ENCODE measurements around the gene ALOXE3.

ALOXE3 gene

DNA sequence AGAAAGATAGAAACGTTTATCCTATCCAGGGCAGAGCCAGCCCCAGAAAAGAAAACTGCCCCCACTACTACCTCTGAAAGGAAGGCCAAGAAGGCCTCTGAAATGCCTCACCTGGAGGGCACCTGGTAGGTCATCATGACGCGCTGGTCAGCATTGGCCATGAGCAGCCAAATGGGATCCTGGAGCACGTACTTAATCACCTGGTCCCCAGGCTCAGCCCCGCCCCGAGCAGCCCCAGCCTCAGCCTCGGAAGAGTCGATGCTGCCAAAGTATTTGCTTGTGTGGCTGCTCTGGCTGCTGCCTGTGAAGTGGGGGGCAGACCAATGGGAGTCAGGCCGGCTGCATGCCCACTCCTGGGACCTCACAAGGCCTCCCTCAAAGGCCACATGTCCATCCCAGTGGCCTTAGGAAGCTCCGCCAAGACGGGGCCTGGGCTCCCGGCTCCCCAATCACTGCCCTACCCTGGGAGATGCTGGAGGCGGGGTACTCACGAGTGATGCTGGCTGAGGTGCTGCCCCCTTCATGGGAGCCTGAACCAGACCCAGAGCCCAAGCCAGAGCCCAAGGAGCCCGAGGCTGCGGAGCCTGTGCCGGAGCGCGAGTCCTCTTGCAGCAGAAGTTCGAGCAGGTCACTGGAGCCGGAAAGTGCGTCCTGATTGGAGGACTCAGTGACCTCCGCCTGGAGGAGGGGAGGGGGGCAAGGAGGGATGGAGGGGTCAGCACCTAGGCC is 24.0 kb upstream of the ALOXE3 start:
- no peak for DNase-seq (ENCODE audit: low read depth, low spot score)

DNA sequence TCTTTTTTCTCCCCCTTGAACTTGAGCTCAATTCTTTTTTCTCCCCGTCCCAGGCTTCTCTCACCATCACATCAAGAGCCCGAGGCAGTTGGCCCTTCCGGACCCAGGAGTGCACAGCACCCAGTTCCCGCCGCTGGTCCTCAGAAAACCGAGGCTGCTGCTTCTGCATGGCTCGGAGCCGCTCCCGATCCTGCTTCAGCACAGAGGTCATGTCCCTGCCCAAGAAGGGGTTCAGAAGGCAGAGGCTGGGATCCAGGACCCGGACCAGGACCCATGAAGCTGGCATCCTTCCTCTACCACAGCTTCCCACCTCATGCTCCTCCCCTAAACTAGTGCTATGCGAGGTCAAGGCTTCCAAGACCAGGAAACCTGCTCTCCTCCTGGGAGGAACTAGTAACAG is 23.4 kb upstream of the ALOXE3 start:
- no peak for DNase-seq (ENCODE audit: low read depth, low spot score)

DNA sequence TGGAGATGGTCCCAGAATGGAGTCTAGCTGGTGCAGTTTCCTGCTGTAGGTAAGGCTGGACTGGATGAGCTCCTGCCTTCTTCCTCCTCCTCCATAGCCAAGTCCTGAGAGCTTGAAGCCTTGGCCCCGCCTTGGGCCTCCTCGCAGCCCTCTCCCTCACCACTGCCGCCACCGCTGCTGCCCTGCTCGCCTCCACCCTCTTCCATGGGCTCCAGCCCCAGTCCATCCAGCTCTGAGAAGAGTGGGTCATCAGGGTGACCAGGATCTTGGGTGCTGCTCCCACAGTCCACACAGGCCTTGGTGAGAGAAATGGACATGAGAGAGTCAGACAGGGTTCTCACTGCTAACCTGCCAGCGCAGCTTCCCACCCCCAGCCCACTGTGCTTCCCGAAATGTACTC is 22.7 kb upstream of the ALOXE3 start:
- DNase-seq (ENCODE audit: low read depth, low spot score) = no peak

DNA sequence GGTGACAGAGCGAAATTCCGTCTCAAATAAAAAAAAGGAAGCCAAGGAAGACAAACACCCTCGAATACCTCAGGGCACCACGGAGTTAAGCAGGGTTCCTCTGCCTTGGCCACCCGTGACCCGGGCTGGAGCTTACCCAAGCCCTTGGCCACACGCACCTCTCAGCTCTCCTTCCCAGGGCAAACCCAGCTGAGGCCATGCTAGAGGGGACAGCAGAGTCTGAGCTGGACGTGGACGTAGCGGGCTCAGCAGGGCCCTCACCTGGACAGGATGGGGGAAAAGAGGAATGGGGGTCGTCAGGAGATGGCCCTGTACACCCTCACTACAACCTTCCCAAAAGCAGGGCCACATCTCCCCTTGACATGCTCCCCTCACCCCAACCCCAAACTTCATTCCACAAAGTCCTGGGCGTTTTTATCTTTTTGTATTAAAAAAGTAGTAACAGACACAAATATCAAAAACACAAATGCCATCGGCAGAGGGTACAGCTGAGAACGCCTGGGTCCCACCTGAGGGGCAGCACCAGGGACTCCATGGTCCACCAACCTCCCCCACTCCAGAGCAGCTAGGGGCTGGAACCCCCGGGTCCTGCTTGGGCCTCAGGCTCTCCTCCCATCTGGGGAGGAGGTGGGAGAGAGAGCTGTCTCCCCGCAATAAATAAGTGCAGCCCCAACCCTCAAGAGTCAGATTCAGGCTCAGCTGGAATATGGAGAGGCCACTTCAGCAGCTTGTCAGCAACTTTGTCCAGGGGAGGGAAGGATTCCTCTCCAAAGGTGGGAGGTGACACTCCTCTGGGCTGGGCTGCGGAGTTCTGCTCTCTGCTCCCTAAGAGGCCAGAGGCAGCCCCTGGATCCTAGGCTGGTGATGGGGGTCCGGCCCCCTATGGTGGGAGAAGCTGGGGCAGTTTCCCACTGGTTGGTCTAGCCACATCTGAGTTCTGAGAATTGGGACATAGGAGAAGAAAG is 22.0 kb upstream of the ALOXE3 start:
- no peak for DNase-seq (ENCODE audit: low read depth, low spot score)

DNA sequence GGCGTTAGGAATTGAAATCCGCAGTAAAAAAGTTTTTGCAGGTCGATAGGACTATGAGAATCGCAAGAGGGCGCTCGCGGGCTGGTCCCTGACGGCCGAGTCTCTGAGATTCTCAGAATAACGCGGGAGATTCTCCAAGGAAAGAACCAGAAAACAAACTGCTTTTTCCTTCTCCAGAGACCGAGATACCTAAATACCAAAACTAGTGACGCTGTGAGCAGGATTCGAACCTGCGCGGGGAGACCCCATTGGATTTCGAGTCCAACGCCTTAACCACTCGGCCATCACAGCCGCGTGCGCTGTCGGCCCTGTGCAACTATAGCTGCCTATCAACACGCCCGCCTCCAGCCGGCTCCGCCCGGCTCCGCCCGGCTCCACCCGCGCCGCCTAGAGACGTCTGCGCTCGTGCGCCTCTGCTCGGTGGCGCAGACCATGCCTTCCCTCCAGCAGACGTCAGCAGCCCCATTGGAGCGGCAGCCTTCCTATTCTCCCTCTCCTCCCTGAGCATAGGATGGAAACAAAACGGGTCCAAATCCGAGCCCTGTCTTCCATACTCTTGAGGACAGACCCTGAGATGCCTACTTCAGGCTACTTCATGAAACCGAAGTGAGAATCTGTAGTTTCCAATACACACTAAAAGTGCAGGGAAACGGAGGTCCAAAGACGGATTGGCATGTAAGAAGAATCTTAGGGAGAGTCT is 20.5 kb upstream of the ALOXE3 start:
- peak; percentile 100 for DNase-seq (ENCODE audit: low read depth, low spot score)

DNA sequence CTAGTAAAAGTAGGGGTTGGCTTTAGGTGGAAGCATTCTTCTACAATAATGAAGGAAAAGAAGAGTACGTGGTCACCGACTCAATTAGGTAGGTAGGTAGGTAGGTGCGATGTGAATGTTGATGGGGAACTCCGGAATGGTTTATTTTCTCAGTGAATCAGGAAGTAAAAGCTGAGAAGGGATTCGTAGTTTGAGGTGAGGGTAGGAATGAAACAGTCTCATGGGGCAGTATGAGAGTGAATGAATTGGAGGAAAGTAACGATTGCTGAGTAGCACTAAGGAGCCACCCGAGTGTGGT is 20.0 kb upstream of the ALOXE3 start:
- DNase-seq (ENCODE audit: low read depth, low spot score) = no peak

DNA sequence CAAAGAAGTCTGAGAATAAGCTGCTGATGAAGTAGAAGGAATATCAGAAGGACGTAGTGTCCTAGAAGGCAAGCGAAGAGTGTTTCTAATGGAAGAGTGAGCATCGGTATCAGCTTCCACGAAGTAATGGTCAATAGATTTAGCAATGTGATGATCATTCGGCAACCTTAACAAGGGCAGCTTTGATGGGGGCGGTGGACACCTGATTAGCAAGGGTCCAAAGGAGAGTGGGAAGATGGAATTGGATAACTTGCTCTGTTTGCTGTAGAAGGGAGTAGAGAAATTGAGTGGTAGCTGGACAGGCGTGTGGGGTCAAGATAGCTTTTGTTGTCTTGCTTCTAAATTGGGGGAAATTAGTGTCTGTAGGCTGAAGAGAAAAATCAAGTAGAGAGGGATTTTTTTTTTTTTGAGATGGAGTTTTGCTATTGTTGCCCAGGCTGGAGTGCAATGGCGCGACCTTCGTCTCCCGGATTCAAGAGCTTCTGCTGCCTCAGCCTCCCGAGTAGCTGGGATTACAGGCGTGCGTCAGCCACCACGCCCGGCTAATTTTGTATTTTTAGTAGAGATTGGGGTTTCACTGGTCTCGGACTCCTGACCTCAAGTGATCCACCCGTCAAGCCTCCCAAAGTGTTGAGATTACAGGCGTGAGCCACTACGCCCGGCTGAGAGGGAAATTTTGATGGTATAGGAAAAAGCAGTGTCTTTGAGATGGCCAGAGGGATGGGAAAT is 19.5 kb upstream of the ALOXE3 start:
- DNase-seq (ENCODE audit: low read depth, low spot score) = no peak

DNA sequence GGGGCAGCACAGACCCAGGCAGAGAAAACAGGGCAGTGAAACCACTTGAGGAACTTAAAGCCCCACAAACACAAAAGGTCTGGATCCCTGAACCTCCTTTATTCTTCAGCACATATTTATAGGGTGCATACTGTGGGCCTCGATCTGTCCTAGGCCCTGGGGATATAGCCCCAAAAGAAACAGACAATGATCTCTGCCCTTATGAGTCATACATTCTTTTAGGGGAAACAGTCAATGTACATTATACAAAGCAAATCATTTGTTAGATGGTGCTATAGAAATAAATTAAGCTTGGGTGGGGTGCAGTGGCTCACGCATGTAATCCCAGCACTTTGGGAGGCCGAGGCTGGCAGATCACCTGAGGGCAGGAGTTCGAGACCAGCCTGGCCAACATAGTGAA is 15.6 kb upstream of the ALOXE3 start:
- no peak for DNase-seq (ENCODE audit: low read depth, low spot score)

DNA sequence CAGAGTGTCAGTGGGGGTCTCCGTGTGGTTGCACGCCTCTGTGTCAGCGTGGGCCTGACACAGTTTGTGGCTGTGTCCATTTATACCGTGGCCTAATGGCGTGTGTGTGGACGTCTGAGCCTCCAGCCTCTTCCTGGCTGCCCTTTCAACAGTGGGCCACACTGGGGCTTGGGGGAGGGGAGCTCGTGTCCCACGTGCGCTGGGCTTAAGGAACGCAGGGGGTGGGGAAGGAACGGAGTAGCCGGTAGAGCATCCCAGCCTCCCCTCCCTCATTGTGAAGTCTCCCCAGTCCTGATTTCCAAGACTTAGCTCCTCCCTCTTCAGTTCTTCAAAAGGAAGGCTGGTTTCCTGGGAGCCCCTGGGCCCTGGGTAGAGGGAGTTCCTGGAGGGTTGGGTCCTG is 15.1 kb upstream of the ALOXE3 start:
- peak; percentile 80 for DNase-seq (ENCODE audit: low read depth, low spot score)

DNA sequence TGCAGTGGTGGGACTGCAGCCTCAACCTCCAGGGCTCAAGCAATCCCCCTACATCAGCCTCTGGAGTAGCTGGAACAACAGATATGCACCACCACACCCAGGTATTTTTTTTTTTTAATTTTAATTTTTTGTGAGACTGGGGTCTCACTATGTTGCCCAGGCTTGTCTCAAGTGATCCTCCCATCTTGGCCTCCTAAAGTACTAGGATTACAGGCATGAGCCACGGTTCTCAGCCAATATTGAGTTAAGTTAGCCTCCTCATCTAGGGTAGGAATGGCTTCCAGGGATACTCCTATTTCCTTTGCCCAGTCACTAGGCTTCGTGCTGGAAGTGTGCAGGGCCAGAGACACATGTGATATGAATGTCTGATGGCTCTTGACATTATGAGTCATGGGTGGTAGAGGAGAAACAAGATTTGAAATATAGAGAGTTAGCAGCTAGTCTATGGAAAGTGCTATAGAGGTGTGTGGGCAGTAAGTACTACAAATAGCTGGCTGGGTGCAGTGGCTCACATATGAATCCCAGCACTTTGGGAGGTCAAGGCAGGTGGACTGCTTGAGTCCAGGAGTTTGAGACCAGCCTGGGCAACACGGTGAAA is 13.6 kb upstream of the ALOXE3 start:
- DNase-seq (ENCODE audit: low read depth, low spot score) = no peak

DNA sequence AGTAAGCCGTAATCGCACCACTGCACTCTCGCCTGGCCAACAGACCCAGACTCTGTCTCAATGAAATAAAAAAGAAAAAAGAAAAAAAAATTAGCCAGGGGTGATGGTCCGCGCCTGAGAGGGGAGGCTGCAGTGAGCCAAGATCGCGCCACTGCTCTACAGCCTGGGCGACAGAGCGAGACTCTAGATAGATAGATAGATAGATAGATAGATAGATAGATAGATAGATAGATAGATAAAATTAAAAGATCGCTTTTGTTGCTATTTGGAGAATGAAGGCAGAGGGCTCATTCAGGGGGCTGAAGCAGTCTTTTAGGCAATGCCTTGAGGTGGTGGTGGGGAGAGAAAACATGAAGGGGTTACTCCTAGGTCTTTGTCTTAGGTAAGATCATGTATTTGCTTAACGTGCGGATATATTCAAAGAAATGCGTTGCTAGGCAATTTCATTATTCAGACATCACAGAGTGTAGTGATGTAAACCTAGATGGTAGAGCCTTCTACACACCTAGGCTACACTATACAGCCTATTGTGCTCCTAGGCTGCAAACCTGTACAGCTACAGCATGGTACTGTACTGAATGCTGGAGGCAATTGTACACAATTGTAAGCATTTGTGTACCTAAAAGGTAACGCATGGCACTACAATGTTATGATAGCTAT is 9.9 kb upstream of the ALOXE3 start:
- DNase-seq (ENCODE audit: low read depth, low spot score) = no peak

DNA sequence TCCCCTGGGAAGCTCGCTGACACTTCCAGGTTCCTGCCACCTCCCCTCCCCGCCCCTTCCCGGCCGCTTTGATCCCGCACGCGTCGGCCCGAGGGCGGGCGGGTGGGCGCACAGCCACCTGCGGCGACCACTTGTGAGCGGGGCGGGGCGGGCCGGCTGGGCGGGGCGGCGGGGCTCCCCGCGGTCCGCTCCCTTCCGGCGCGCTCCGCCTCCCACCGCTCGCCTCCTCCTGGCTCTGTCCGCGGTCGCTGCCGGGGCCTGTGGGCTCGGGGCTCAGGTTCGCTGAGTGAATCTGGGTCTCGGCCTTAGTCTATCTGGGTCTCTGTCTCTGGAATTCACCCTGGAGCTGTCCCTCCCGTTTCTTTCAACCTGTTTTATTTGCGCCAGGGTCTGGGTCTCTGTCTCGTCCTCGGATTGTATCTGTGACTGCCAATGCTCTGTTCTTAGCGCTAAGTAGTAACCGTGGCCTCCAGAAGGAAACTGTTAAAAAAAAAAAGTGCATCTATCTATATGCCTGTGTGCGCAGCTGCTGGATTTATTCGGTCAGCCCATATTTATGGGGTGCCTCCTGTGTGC is 8.3 kb upstream of the ALOXE3 start:
- DNase-seq (ENCODE audit: low read depth, low spot score) = peak; percentile 72

DNA sequence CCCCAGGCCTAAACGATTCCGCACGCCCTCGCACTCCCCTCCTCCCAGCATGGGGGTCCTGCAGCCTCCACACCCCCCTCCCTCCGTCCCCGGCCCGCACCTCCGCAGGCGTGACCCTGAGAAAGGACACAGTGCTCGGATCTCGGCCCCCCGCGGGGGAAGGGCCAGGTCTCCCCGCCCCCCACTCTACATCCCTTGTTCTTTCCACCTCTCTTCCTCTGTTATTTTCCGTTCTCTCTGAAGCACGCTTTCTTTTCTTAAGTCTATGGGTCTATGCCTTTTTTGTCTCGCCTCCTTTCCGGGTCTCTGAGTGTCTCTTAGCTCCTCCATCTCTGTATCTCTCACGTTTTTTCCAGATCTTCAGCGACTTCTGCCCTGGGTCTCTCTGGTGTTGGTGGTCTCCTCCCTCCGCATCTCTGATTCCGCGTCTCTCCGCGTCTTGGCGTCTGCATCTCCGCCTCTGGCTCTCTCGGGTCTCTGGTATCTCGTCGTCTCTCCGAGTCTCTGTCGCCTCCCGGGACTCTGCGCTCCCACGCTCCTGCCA is 7.7 kb upstream of the ALOXE3 start:
- DNase-seq (ENCODE audit: low read depth, low spot score) = peak; percentile 66

DNA sequence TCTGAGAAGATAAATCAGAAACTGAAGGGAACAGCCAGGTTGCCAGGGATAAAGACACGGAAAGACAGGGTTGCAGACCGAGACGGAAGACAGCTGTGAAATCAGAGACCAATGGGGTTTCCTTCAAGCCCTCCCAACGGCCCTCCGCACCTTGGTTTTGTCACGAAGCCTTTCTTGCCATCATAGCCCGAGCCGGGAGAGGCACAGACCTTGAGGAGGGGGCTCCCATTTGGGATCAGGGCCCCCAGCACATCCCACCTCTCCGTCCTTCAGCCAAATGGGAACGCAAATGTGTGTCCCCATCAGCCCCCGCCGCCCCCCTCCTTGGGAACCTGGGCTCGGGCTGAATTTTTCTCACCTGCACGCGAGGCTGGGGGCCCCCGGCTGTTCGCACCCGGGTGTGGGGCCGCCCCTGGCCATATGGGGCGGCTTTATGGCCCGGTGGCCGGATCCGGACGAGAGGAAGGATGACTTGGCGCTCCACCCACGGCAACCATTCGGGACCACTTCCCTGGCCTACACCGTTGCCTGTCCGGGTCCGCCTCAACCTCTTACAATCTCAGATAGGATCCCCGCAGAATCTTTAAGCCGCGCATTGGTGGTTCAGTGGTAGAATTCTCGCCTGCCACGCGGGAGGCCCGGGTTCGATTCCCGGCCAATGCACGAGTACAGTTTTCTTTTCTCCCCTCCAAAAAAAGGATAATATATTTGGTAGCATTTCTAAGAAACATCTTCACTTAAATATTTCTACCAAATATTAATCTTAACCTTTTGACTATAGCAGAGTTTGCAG is 7.0 kb upstream of the ALOXE3 start:
- peak; percentile 90 for DNase-seq (ENCODE audit: low read depth, low spot score)

DNA sequence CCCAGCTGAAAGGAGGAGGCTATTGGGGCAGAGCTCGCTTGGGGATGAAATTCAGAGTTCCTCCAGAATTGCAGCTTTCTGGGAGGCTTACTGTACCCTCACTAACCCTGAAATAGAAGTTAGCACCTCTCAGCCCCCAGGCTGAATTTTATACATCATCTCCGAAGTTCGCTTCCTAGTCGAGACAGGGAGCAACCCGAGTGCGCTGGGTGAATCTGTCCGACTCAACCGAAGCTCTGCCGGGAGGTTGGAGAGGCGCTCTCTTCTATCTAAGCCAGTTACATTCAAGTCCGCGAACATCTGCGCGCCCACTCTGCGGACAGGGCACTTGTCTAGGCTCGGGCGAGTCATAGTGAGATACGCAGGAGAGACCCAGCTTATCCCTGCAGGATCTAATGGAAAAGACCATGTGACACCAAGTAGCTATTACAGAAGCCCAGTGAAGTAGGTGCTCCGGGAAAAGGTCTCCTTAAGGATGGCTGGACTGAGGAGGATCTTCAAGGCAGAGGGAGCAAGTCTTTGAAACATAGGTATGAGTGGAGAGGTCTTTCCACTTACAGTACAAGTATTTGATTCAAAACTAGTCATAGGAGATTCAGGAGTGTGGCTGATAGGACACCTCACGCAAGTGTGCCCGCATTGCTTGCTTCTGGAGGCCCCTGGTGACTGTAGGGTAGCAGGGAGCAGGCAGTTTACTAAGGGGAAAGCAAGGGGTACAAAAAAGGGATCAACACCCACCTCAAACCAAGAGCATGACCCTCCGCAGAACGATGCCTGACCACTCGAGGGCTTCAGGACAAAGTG is 6.2 kb upstream of the ALOXE3 start:
- peak; percentile 50 for DNase-seq (ENCODE audit: low read depth, low spot score)

DNA sequence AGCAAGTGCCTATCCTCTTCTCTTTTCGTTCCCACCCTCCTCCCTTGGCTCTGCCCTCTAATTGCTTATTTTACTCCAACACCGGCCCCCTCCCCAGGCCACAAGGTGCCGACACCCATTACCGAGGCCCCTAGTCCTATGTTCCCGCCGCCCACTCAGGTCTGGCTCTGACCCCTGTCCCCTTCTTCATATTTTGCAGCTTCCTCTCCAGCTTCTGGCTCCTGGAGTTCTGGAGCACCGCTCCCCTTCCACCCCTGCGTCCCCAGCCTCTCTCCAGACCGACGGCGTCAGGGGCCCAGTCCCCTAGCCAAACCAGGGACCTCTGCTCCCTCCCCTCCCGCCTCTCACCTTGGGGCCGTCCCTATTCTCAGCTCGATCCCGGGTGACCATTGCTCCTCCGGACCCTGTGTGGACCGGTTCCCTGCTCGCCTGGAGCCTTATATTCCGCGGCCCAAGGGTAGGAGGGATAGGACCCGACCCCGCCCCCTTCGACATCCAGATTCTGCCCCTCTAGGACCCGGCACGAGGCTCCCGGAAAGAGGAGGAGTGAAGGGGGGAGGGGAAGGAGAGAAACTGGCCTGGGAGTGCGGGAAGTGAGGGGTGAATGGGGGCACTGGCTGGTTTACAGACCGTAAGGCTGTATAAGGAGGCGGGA is 5.5 kb upstream of the ALOXE3 start, which contains the start of gene HES7:
Gene HES7, minus strand, starts transcription at position 412 of the 655 bp plus-strand sequence. Its CDS starts 22 bp downstream, at position 390.
- DNase-seq (ENCODE audit: low read depth, low spot score) = peak; percentile 53

DNA sequence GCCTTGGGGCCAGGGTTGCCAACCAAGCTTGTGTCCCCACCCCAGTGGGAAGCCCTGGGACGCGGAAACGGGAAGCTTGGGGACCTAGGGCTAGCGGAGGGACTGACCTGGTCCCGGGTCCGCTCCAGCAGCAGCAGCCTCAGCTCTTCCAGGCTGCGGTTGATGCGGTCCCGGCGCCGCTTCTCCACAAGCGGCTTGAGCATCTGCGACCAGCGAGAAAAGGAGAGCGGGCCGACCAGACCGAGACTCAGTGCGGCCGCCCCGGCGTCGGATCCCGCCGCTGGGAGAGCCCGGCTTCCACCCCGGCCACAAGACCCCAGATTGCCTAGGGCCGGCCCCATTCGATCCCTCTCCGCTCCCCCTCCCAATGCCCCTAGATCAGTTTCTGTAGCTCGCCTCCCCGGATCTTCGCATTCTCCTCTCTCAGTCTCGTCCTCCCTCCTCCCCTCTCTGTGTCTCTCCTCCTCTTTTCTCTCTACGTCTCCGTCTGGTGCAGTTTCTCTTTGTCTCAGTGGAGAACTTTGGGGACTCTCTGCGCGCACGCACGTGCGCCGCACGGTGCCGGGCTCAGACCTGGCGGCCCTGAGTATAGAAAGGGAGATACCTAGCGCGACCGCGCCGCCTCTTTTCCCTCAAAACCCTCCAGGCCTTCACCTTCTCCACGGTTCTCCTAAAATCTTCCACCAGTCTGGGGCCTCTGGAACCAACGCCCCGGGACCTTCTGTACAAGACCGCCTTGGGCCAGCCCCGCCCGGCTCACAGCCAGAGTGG is 4.8 kb upstream of the ALOXE3 start:
- peak; percentile 47 for DNase-seq (ENCODE audit: low read depth, low spot score)

All from ELF-1 (cell line).